Measurements from ENCODE around the gene DPY19L3.

GRCh38 chr19:32387701-32388392 lies 17.7 kb upstream of the DPY19L3 start:
- TF ChIP-seq CTCF (IDR thresholded peaks at IDR 0.05) = no peak
- TF ChIP-seq POLR2AphosphoS5 (IDR thresholded peaks at IDR 0.05; ENCODE audit: low read depth, low read length) = no peak
- 0 out of 2 replicates have a peak, but pooled peaks have one; percentile 14 for TF ChIP-seq TCF7L2 (IDR thresholded peaks at IDR 0.05; ENCODE audit: low read depth, low read length)
- TF ChIP-seq SIN3A (IDR thresholded peaks at IDR 0.05; ENCODE audit: borderline replicate concordance, insufficient read depth, low read depth, low read length) = no peak
